Astrocyte (in vitro differentiated cells and primary cell): Measurements from ENCODE around the gene GOLGA6D.

ENCODE experiments used
- EZH2 ChIP-seq: IDR thresholded peaks from 2 replicates; pipeline ENCODE4 v1.6.1; 2012; ENCODE audit warnings: mild to moderate bottlenecking, low read length, inconsistent platforms; ENCODE audit not compliant: insufficient read depth
- TF ChIP-seq, protein P1 (sequence below): IDR thresholded peaks from 2 replicates; pipeline ENCODE4 v1.5.1; 2011; ENCODE audit warnings: low read depth, mild to moderate bottlenecking, inconsistent platforms, low read length, moderate library complexity; ENCODE audit not compliant: insufficient read depth

DNA sequence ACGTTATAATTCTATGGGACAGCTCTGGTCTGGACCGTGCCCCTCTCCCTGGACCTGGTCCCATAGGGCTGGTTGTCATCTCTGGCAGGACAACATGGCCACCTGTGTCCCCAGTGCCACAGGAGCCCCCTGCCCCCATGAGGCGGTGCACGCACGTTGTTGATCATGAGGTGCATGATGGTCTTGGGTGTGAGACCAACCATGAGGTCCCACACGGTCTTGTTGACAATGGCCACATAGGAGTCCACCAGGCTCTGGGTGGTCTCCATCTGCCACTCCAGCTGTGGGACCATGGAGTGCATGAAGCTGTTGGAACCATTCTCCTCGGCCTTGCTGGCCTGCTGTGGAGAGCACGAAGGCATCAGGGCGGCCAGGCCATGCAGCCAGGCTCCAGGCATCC, 19.7 kb downstream of the GOLGA6D start:
- no peak for TF ChIP-seq EZH2
- TF ChIP-seq, protein P1, sequence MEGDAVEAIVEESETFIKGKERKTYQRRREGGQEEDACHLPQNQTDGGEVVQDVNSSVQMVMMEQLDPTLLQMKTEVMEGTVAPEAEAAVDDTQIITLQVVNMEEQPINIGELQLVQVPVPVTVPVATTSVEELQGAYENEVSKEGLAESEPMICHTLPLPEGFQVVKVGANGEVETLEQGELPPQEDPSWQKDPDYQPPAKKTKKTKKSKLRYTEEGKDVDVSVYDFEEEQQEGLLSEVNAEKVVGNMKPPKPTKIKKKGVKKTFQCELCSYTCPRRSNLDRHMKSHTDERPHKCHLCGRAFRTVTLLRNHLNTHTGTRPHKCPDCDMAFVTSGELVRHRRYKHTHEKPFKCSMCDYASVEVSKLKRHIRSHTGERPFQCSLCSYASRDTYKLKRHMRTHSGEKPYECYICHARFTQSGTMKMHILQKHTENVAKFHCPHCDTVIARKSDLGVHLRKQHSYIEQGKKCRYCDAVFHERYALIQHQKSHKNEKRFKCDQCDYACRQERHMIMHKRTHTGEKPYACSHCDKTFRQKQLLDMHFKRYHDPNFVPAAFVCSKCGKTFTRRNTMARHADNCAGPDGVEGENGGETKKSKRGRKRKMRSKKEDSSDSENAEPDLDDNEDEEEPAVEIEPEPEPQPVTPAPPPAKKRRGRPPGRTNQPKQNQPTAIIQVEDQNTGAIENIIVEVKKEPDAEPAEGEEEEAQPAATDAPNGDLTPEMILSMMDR, result no peak
